H9 (cell line): ENCODE results near the gene ELFN1. TPM values are rescaled to one million over a fixed set of nuclear protein-coding genes. Genes with fewer than 3 reads are reported as not detected.

Source experiments
- DNase-seq: peaks from one replicate; pipeline ENCODE4 v3.0.0-alpha.2; 2017
- H2AFZ ChIP-seq: one replicate; pipeline ENCODE4 v1.6.1; 2013; ENCODE audit warnings: mild to moderate bottlenecking, low read length, control low read depth, moderate library complexity
- H2AK5ac ChIP-seq: 2 replicates; pipeline ENCODE4 v1.6.1; 2013; ENCODE audit warnings: low read length, control low read depth, mixed read lengths; ENCODE audit not compliant: insufficient read length
- H2BK120ac ChIP-seq: one replicate; pipeline ENCODE4 v1.6.1; 2013; ENCODE audit warnings: low read depth, mild to moderate bottlenecking, low read length, control low read depth, inconsistent platforms; ENCODE audit not compliant: poor library complexity, severe bottlenecking
- H2BK12ac ChIP-seq: 2 replicates; pipeline ENCODE4 v1.6.1; 2013; ENCODE audit warnings: low read length, control low read depth, mixed read lengths, low read depth; ENCODE audit not compliant: insufficient read length
- H2BK15ac ChIP-seq: 2 replicates; pipeline ENCODE4 v1.6.1; 2013; ENCODE audit warnings: low read depth, low read length, control low read depth
- H2BK20ac ChIP-seq: one replicate; pipeline ENCODE4 v1.6.1; 2013; ENCODE audit warnings: low read depth, mild to moderate bottlenecking, low read length, control low read depth, inconsistent platforms; ENCODE audit not compliant: poor library complexity, severe bottlenecking
- H2BK5ac ChIP-seq: 2 replicates; pipeline ENCODE4 v1.6.1; 2013; ENCODE audit warnings: low read length, control low read depth, mixed read lengths; ENCODE audit not compliant: insufficient read length
- H3K14ac ChIP-seq: 2 replicates; pipeline ENCODE4 v1.6.1; 2013; ENCODE audit warnings: low read length, control low read depth; ENCODE audit not compliant: insufficient read depth
- H3K18ac ChIP-seq: 2 replicates; pipeline ENCODE4 v1.6.1; 2013; ENCODE audit warnings: low read depth, mild to moderate bottlenecking, mixed read lengths, low read length, control low read depth; ENCODE audit not compliant: insufficient read length
- H3K23ac ChIP-seq: 2 replicates; pipeline ENCODE4 v1.6.1; 2013; ENCODE audit warnings: low read length, control low read depth, mixed read lengths, low read depth; ENCODE audit not compliant: insufficient read length
- H3K23me2 ChIP-seq: 2 replicates; pipeline ENCODE4 v1.6.1; 2013; ENCODE audit warnings: low read depth, mild to moderate bottlenecking, mixed read lengths, low read length, control low read depth; ENCODE audit not compliant: insufficient read length, poor library complexity, severe bottlenecking
- H3K27ac ChIP-seq: 2 replicates; pipeline ENCODE4 v1.5.1; 2013; ENCODE audit warnings: low read length, control low read depth, mixed read lengths, low read depth; ENCODE audit not compliant: insufficient read length
- H3K27me3 ChIP-seq: 2 replicates; pipeline ENCODE4 v1.6.1; 2013; ENCODE audit warnings: low read length, control low read depth, inconsistent platforms; ENCODE audit not compliant: insufficient read depth
- H3K4ac ChIP-seq: 2 replicates; pipeline ENCODE4 v1.6.1; 2013; ENCODE audit warnings: low read depth, mild to moderate bottlenecking, control low read depth, inconsistent platforms, low read length, moderate library complexity
- H3K4me1 ChIP-seq: 2 replicates; pipeline ENCODE4 v1.6.1; 2013; ENCODE audit warnings: low read length, control low read depth, inconsistent platforms; ENCODE audit not compliant: insufficient read depth
- H3K4me2 ChIP-seq: 2 replicates; pipeline ENCODE4 v1.6.1; 2013; ENCODE audit warnings: low read length, control low read depth, mixed read lengths; ENCODE audit not compliant: insufficient read length, insufficient read depth
- H3K56ac ChIP-seq: 2 replicates; pipeline ENCODE4 v1.6.1; 2013; ENCODE audit warnings: low read depth, mild to moderate bottlenecking, mixed read lengths, low read length, control low read depth; ENCODE audit not compliant: insufficient read length
- H3K79me1 ChIP-seq: 2 replicates; pipeline ENCODE4 v1.6.1; 2013; ENCODE audit warnings: low read depth, mild to moderate bottlenecking, moderate library complexity, low read length, control low read depth, inconsistent platforms; ENCODE audit not compliant: insufficient read depth, poor library complexity, severe bottlenecking
- H3K79me2 ChIP-seq: 2 replicates; pipeline ENCODE4 v1.6.1; 2013; ENCODE audit warnings: low read length, control low read depth, inconsistent platforms; ENCODE audit not compliant: insufficient read depth
- H3K9ac ChIP-seq: 2 replicates; pipeline ENCODE4 v1.6.1; 2013; ENCODE audit warnings: low read length, control low read depth, mixed read lengths; ENCODE audit not compliant: insufficient read length; ENCODE audit errors: extremely low read depth
- H3K9me3 ChIP-seq: one replicate; pipeline ENCODE4 v1.6.1; 2013; ENCODE audit warnings: low read depth, low read length, inconsistent platforms; ENCODE audit not compliant: control insufficient read depth
- H3T11ph ChIP-seq: one replicate; pipeline ENCODE4 v1.6.1; 2013; ENCODE audit warnings: mild to moderate bottlenecking, low read length, control low read depth, inconsistent platforms
- H4K20me1 ChIP-seq: one replicate; pipeline ENCODE4 v1.6.1; 2013; ENCODE audit not compliant: control insufficient read depth, insufficient read length, insufficient read depth
- H4K5ac ChIP-seq: 2 replicates; pipeline ENCODE4 v1.6.1; 2013; ENCODE audit warnings: low read depth, mild to moderate bottlenecking, mixed read lengths, low read length, control low read depth; ENCODE audit not compliant: insufficient read length
- H4K8ac ChIP-seq: replicated peaks from 2 replicates; pipeline ENCODE4 v1.6.1; 2013; ENCODE audit warnings: low read length, control low read depth, mixed read lengths, low read depth; ENCODE audit not compliant: insufficient read length
- H4K91ac ChIP-seq: 2 replicates; pipeline ENCODE4 v1.6.1; 2013; ENCODE audit warnings: low read depth, mild to moderate bottlenecking, moderate library complexity, mixed read lengths, low read length, control low read depth; ENCODE audit not compliant: insufficient read length
- H3K27ac Mint-ChIP-seq, 3 experiments: 2 replicates in 2 of 3; 3 replicates in 1 of 3; pipeline ENCODE4 v1.8.0; 2020 to 2021; ENCODE audit warnings: mixed read lengths in 3 of 3, mild to moderate bottlenecking in 1 of 3, moderate library complexity in 1 of 3
- H3K27me3 Mint-ChIP-seq: 2 replicates; pipeline ENCODE4 v1.8.0; 2021; ENCODE audit warnings: low read depth, mild to moderate bottlenecking, moderate library complexity, mixed read lengths
- H3K36me3 Mint-ChIP-seq, 3 experiments: 2 replicates in 2 of 3; 3 replicates in 1 of 3; pipeline ENCODE4 v1.8.0; 2020 to 2021; ENCODE audit warnings: low read depth in 3 of 3, mixed read lengths in 3 of 3; ENCODE audit not compliant: insufficient read depth in 1 of 3
- H3K4me1 Mint-ChIP-seq, 2 experiments: 2 replicates each; pipeline ENCODE4 v1.8.0; 2020; ENCODE audit warnings: mixed read lengths in 2 of 2
- H3K4me3 Mint-ChIP-seq, 2 experiments: 2 replicates in 1 of 2; 3 replicates in 1 of 2; pipeline ENCODE4 v1.8.0; 2020 to 2021; ENCODE audit warnings: mild to moderate bottlenecking in 2 of 2, mixed read lengths in 2 of 2, moderate library complexity in 1 of 2
- H3K9me3 Mint-ChIP-seq, 2 experiments: 2 replicates in 1 of 2; 3 replicates in 1 of 2; pipeline ENCODE4 v1.8.0; 2020; ENCODE audit warnings: mild to moderate bottlenecking in 2 of 2, mixed read lengths in 2 of 2, moderate library complexity in 1 of 2
- WGBS: extraction: QIAGEN DNeasy Blood & Tissue Kit; methylation state at CpG from one replicate; pipeline ENCODE4 v1.1.7; 2013; ENCODE audit warnings: missing lambda C conversion rate, low lambda C conversion rate, mixed read lengths; ENCODE audit not compliant: insufficient read length; ENCODE audit errors: extremely low coverage; 5-methylcytosine and 5-hydroxymethylcytosine counted together
- total RNA-seq: library from RNA; stranded (reverse); gene quantifications from 2 replicates; pipeline ENCODE4 v1.2.1, GENCODE V29; 2021
- TF ChIP-seq, protein P1 (sequence below): fragments of 200-600 bp; sonication (generic); conservative IDR thresholded peaks from 3 replicates; pipeline ENCODE4 v1.8.0; 2021; ENCODE audit warnings: antibody characterized with exemption, mild to moderate bottlenecking

Gene ELFN1
- total RNA-seq, 1 experiment from 2014 or later = 3.7 TPM

GRCh38 chr7:1678081-1678543 is 8.0 kb downstream of the ELFN1 start:
- peaks cover 5 to 7% of the 10 kb centered on the region in 2 experiments; a peak in 3 of 5 replicates for H3K9me3 Mint-ChIP-seq
- Histone ChIP-seq H3K9ac (no peak overlapping the region), H3K79me1 (no peaks in the 10 kb centered on the region), H3K27me3 (no peaks in the 10 kb centered on the region), H4K20me1 (no peaks in the 10 kb centered on the region), H3K79me2 (no peaks in the 10 kb centered on the region), H3K4me2 (no peak overlapping the region), H3K9me3 (no peaks in the 10 kb centered on the region), H3K56ac (no peak overlapping the region), H3K4ac (no peak overlapping the region), H2BK12ac (no peak overlapping the region), H4K8ac (no peak overlapping the region), H2AK5ac (no peak overlapping the region), H3K4me1 (no peaks in the 10 kb centered on the region), H2BK20ac (no peak overlapping the region), H4K91ac (no peak overlapping the region), H2BK120ac (no peak overlapping the region), H3K18ac (no peak overlapping the region), H3K23ac (no peak overlapping the region), H2BK5ac (no peak overlapping the region), H3T11ph (no peak overlapping the region), H3K14ac (no peak overlapping the region), H2BK15ac (no peak overlapping the region; the same call in 1 of the 2 replicates), H3K27ac (no peak overlapping the region), H4K5ac (no peak overlapping the region), H2AFZ (no peak overlapping the region), H3K23me2 (no peaks in the 10 kb centered on the region)
- peaks cover 0 to 4% of the 10 kb centered on the region in 2 experiments; a peak in 1 of 4 replicates for H3K4me1 Mint-ChIP-seq
- H3K4me3 Mint-ChIP-seq = no peak overlapping the region
- peaks cover 0 to 2% (median 0%) of the 10 kb centered on the region in 3 experiments; a peak in 2 of 7 replicates for H3K36me3 Mint-ChIP-seq
- TF ChIP-seq, protein P1, sequence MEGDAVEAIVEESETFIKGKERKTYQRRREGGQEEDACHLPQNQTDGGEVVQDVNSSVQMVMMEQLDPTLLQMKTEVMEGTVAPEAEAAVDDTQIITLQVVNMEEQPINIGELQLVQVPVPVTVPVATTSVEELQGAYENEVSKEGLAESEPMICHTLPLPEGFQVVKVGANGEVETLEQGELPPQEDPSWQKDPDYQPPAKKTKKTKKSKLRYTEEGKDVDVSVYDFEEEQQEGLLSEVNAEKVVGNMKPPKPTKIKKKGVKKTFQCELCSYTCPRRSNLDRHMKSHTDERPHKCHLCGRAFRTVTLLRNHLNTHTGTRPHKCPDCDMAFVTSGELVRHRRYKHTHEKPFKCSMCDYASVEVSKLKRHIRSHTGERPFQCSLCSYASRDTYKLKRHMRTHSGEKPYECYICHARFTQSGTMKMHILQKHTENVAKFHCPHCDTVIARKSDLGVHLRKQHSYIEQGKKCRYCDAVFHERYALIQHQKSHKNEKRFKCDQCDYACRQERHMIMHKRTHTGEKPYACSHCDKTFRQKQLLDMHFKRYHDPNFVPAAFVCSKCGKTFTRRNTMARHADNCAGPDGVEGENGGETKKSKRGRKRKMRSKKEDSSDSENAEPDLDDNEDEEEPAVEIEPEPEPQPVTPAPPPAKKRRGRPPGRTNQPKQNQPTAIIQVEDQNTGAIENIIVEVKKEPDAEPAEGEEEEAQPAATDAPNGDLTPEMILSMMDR = no peak
- no CpG with 5 or more reads among the region's 13 CpGs for WGBS
- DNase-seq = no peak
- peak overlapping the region in 1 of 3 experiments; percentile 27; a peak in 1 of 7 replicates for H3K27ac Mint-ChIP-seq
- H3K27me3 Mint-ChIP-seq = peaks cover 42% of the 10 kb centered on the region
